Left ventricle myocardium inferior (tissue), 1 donor: ENCODE measurements around the gene SRGAP2C. TPM values are rescaled to one million over a fixed set of nuclear protein-coding genes. Genes with fewer than 3 reads are reported as not detected.
"Not testable (repeated sequence)": the region's sequence is repeated elsewhere in the genome, so short reads cannot be mapped to it uniquely, and the experiment has no call there.

ENCODE experiments used
- DNase-seq: peaks from one replicate; pipeline ENCODE4 v3.0.0-alpha.2; 2020
- H3K27ac ChIP-seq: fragments of 200-600 bp; replicated peaks from 2 replicates; pipeline ENCODE4 v1.8.0; 2021
- H3K27me3 ChIP-seq: fragments of 200-600 bp; 2 replicates; pipeline ENCODE4 v1.8.0; 2021; ENCODE audit warnings: low read depth
- H3K36me3 ChIP-seq: fragments of 200-600 bp; 2 replicates; pipeline ENCODE4 v1.8.0; 2021
- H3K4me1 ChIP-seq: fragments of 200-600 bp; 2 replicates; pipeline ENCODE4 v1.8.0; 2021
- H3K4me3 ChIP-seq: fragments of 200-600 bp; 2 replicates; pipeline ENCODE4 v1.8.0; 2021; ENCODE audit warnings: mild to moderate bottlenecking, moderate library complexity
- H3K9me3 ChIP-seq: fragments of 200-600 bp; replicated peaks from 2 replicates; pipeline ENCODE4 v1.8.0; 2021
- intact Hi-C: fragments of 100-400 bp; cut with micrococcal nuclease; formaldehyde crosslinking; loops from one replicate; pipeline ENCODE4 v1.11.0; 2022
- long read RNA-seq: library from polyadenylated mRNA; unstranded; transcript quantifications from one replicate; pipeline ENCODE4 v2.0.0, GENCODE V29; 2021
- total RNA-seq: library from RNA; stranded (reverse); fragmentation: NEBNext Ultra II Directional; extraction: Animal tissue kit (Norgen Biotek cat#: 25700); gene quantifications from one replicate; pipeline ENCODE4 v1.2.1, GENCODE V29; 2021
- TF ChIP-seq, protein P1 (sequence below): fragments of 200-600 bp; IDR thresholded peaks from 2 replicates; pipeline ENCODE4 v1.8.0; 2021; ENCODE audit warnings: antibody characterized with exemption, mild to moderate bottlenecking, borderline replicate concordance
- donor health status: DM: no; HTN: yes; CAD: no; lungs with severe emphysema.

The SRGAP2C gene
- total RNA-seq: 12.4 TPM
- long read RNA-seq, full-length matches to known transcripts: 6 of 9 reads
- long read RNA-seq, partial matches to known transcripts: 0 of 9 reads
- long read RNA-seq, other reads (novel, unspliced or antisense): 3 of 9 reads

DNA sequence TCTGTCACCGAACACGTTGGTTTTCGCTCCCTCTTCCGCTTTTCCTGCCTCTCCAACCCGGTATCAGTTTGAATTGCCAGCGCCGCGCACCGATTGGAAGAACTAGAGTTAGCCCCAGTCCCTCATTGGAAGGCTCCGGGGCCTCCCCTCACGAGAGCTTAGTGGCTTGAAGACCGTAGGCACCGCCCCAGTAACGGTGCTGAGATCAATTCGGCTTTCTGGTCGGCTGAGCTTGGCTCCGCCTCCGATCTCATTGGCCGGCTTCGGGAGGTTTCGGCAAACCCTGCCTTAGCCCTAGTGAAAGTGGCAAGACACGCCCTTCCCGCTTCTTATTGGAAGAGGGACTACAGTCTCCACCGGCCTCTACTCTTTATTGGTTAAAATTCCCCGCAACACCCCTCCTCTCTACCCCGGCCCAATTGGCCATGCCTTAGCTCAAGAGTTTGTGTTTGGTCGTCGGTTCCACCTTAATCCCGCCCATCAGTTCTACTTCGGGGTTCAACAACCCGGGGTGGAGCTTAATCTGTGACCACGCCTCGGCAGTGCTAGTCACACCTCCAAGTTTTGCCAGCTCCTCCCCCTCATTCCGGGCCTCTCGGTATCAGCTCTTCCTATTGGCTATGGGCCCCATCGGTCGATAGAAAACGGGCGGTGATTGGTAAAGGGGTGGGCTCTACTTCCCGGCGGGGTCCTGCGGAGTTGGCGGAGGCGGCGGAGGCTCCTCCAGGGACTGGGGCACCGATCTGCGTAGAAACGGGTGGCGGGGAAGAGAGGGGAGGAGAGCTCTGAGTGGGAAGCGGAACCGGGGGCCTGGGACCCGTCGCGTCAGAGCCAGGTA is at the start of gene SRGAP2C, which contains the start of gene FAM72B:
Gene SRGAP2C, plus strand, starts transcription at position 686 of the 838 bp plus-strand sequence. CDS start 2,472 bp downstream, outside the sequence.
Gene FAM72B, minus strand, starts transcription at position 51 of the 838 bp plus-strand sequence. CDS start 851 bp downstream, outside the sequence.
- intact Hi-C loops, H3K27me3 ChIP-seq, H3K36me3 ChIP-seq, H3K4me1 ChIP-seq, H3K9me3 ChIP-seq: not testable (repeated sequence)
- Histone ChIP-seq H3K4me3 (peak within 1 kb of the TSS; percentile 68), H3K27ac (peak within 1 kb of the TSS; percentile 84)
- peak; percentile 90 for DNase-seq

DNA sequence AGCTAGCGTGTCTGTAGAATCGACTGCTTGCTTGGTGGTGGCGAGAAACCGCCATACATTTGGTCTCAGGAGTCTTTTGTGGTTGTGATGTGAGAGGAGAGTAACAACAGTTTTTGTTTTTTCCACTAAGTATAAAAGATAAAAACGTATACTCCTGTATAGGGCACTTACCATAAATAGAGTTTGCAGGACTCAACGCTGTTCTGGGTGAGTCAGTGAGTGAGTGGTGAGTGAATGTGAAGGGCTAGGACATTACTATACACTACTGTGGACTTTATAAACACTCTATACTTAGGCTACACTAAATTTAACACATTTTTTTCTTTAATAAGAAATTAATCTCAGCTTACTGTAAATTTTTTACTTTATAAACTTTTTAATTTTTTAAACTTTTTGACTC is 44.4 kb upstream of the SRGAP2C start:
- H3K4me3 ChIP-seq, DNase-seq, intact Hi-C loops, H3K36me3 ChIP-seq, H3K4me1 ChIP-seq, H3K27me3 ChIP-seq, H3K27ac ChIP-seq, H3K9me3 ChIP-seq: not testable (repeated sequence)

DNA sequence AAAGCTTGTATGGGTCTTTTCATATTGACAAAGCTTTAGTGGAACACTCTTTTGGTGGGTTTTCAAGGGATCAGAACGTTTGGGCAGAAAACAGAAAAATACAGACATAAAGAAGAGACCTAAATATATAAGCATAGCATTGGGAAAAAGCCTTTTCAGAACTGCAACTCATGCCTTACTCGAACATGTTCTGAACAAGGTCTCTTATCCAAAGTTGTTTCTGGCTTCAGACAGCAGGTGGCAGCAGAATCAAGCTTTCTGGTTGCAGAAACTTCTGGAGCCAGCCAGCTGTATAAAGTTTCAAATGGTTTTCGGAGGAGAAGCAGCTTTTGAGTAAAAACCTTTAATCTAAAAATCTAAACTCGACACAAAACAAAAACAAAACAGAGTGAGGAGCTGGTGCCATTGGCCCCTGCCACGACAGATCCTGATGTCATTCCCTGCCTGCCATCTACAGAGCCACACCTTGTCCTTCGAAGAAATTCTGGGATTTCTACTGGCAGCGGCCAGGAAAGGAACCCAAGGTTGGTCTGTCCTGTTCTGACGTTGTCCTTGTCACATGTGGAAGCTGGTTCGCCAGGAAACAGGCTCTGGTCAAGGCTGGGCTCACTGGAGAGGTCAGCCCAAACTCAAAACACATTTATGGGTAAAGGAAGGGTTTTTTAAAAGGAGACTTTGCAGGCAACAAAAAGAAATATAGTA is 36.1 kb upstream of the SRGAP2C start:
- H3K36me3 ChIP-seq, H3K27me3 ChIP-seq, DNase-seq, H3K9me3 ChIP-seq, intact Hi-C loops, H3K4me1 ChIP-seq, H3K4me3 ChIP-seq, H3K27ac ChIP-seq: not testable (repeated sequence)
- TF ChIP-seq, protein P1, sequence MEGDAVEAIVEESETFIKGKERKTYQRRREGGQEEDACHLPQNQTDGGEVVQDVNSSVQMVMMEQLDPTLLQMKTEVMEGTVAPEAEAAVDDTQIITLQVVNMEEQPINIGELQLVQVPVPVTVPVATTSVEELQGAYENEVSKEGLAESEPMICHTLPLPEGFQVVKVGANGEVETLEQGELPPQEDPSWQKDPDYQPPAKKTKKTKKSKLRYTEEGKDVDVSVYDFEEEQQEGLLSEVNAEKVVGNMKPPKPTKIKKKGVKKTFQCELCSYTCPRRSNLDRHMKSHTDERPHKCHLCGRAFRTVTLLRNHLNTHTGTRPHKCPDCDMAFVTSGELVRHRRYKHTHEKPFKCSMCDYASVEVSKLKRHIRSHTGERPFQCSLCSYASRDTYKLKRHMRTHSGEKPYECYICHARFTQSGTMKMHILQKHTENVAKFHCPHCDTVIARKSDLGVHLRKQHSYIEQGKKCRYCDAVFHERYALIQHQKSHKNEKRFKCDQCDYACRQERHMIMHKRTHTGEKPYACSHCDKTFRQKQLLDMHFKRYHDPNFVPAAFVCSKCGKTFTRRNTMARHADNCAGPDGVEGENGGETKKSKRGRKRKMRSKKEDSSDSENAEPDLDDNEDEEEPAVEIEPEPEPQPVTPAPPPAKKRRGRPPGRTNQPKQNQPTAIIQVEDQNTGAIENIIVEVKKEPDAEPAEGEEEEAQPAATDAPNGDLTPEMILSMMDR: peak; percentile 42

DNA sequence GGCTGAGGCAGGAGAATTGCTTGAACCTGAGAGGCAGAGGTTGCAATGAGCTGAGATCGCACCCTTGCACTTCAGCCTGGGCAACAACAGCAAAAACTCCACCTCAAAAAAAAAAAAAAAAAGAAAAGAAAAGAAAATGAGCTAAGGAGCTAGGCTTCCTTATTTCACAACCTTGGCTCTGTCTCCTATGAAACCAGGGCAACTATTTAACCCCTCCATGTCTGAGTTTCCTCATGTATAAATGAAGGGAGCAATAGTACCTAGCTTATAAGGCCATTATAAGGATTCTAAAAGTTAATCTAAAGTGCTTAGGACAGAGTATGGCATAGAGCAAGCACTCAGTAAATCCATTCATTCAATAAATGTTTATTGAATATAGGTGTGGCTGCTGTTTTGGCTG is 33.5 kb upstream of the SRGAP2C start:
- H3K27ac ChIP-seq, H3K36me3 ChIP-seq, H3K4me1 ChIP-seq, H3K27me3 ChIP-seq, DNase-seq, H3K4me3 ChIP-seq, intact Hi-C loops, H3K9me3 ChIP-seq: not testable (repeated sequence)

DNA sequence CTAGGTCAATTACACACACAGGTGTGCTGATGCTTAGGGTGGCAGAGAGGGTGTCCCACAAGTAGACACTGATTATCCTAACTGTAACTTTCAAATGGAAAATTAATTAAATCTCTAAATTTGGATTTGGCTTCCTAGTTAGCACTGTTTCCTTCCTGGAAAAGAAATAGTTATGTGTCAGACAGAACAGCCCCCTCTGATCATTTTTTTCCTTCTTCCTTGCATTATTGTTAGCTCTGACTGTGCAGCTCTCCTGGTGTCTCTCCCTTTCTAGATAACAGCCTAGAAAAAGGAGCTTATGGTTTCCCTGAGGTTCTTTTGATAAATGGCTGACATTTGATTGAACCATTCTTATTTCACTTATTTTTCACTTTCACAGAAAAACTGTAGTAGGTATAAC is 32.0 kb upstream of the SRGAP2C start:
- H3K4me3 ChIP-seq, H3K9me3 ChIP-seq, H3K4me1 ChIP-seq, H3K36me3 ChIP-seq, DNase-seq, H3K27me3 ChIP-seq, intact Hi-C loops, H3K27ac ChIP-seq: not testable (repeated sequence)

DNA sequence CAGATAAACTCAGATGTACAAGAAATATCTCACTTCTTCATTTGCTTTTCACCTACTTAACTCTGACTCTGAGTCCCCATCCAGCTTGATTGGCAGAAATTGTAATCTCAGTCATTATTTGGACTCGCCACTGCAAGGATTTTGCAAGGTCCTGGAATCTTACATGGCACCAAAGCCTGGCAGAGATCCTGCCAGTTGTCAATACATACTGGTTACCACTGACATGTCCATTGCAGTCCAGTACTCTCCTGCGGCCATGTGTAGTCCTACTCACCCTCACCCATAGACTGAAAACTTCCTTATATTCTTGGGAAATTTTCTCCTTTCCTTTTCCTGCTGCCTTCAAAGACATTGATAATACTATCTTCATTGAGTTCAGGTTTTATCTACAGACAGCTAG is 30.0 kb upstream of the SRGAP2C start:
- H3K36me3 ChIP-seq, H3K4me1 ChIP-seq, H3K9me3 ChIP-seq, H3K27ac ChIP-seq, intact Hi-C loops, H3K4me3 ChIP-seq, DNase-seq, H3K27me3 ChIP-seq: not testable (repeated sequence)

DNA sequence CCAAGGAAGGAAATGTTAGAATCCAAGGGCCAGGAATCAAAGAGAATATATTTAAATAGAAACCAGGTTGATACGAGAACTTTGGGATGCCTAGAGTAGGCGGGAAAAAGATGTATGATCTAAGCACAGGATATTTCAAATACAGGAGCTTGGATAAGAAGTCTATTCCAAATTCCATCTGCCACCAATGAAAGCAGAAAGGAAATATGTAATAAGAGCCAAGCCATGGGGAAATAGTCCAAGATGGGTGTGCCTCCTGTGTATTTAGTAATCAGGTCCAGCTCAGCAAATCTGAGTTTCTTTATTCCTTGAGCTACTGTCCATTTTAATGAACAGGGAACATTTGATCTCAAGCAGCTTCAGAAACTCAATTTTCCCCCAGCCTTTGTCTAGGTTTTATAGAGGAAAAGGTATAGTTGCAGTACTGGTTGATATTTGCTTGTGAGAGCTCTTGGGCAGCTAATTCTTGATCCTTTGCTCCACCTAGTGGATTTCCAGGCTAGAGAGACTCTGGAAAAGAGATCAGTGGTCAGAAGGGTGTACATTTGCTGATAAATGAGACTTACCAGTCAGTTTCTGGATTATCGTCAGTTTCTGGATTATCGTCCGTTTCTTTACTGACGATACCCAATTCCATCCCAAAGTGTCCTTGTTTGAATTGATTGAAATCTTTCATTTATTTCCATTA is 29.0 kb upstream of the SRGAP2C start:
- intact Hi-C loops, H3K4me3 ChIP-seq, H3K4me1 ChIP-seq, DNase-seq, H3K27ac ChIP-seq, H3K36me3 ChIP-seq, H3K9me3 ChIP-seq, H3K27me3 ChIP-seq: not testable (repeated sequence)
- TF ChIP-seq, protein P1: peak; percentile 35

DNA sequence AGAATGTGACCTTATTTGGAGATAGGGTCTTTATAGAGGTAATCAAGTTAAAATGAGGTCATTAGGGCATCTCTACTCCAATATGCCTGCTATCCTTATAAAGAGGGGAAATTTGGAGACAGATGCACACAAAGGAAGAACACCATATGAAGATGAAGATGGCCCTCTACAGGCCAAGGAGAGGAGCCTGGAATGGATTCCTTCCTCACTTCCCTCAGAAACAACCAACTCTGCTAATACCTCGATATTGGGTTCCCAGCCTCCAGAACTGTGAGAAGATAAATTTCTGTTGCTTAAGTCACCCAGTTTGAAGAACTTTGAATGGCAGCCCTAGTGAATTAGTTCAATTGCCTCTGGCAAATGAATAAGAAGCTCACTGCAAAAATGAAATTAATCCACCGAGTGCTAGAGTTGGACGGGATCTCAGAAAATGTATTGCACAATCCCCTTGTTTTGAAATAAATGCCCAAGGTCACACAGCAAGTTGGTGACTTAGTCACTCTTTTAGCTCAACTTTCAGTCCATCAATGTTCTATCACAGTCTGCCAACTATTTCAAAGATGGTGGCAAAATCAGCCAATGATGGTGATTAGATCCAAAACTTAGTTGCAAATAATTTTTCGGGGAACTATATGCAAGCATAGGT is 27.7 kb upstream of the SRGAP2C start:
- H3K4me3 ChIP-seq, H3K27ac ChIP-seq, intact Hi-C loops, H3K27me3 ChIP-seq, H3K4me1 ChIP-seq, DNase-seq, H3K36me3 ChIP-seq, H3K9me3 ChIP-seq: not testable (repeated sequence)

DNA sequence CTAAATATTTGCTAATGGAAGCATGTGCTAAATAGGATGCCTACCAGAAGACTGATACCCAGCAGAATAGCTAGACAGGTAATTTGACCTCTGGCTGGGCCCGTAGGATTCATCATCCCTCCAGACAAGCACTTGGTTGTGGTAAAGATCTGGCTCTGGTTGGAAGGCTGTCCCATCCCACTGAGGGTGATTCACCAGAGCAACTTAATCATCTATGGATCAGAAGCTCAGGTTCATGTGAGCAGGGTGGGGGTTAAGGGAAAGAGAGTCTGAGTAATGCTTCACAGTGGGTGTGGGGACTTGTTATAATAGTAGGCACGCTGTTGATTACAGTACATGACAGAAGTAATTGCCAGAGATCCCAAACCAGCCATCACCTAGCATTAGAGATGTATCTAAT is 27.2 kb upstream of the SRGAP2C start:
- DNase-seq, H3K4me3 ChIP-seq, intact Hi-C loops: not testable (repeated sequence)

DNA sequence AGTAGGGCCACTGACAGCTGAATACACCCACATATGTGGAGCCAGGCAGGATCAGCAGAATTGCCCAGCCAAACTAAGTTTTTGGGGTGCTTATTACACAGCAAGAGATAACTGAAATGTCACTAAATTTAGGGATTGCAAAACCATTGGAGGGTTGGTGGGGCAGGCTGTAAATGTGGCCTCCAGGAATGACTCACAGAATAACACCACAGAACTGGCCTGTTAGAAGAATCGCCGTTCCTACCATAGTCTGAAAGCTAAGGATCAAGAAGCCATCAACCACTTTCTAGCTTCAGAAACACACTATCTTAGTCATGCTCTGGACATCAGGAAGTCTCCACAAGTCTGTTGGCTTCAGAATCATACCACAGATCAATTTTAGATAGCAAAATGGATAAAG is 24.7 kb upstream of the SRGAP2C start:
- H3K27me3 ChIP-seq, H3K4me3 ChIP-seq, H3K9me3 ChIP-seq, intact Hi-C loops, H3K4me1 ChIP-seq, H3K36me3 ChIP-seq, H3K27ac ChIP-seq, DNase-seq: not testable (repeated sequence)

More for the DNA sequence above, 27.2 kb upstream of the SRGAP2C start:
- H3K27ac ChIP-seq, H3K9me3 ChIP-seq, H3K4me1 ChIP-seq, H3K27me3 ChIP-seq, H3K36me3 ChIP-seq: not testable (repeated sequence)
